Testis (tissue), 2 donors: ENCODE results near the gene MRPL53.

Source experiments
- POLR2A ChIP-seq: fragments of 450-650 bp; IDR thresholded peaks from one replicate; pipeline ENCODE4 v1.6.1; 2017; ENCODE audit warnings: antibody characterized with exemption, mild to moderate bottlenecking, moderate library complexity
- TF ChIP-seq, protein P1 (sequence below), 3 experiments: fragments of 450-650 bp in 2 of 3; fragments of 200-600 bp in 1 of 3; sonication (generic) in 1 of 3; IDR thresholded peaks; one replicate each; pipeline ENCODE4 v1.5.1; 2016 to 2019; ENCODE audit warnings: antibody characterized with exemption in 3 of 3, mild to moderate bottlenecking in 2 of 3, moderate library complexity in 1 of 3

DNA sequence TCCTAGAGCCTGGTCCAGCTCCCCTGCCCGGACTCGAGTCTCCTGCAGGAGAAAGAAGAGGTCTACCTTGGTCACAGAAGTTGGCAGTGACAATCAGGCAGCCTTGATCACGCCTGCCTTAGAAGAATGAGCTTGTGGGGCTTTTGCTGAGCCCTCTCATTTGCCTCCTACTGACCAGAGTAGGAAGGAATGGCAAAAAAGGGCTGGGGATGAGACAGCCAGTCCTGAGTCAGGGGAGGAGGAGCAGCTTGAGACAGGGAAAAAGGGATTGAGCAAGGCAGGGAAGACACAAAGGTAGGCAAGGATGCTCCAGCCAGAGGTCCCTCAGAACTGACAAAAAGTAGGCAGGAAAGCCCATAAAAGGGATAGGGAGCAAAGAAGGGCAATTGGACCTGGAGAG, 44.9 kb downstream of the MRPL53 start:
- TF ChIP-seq, protein P1, sequence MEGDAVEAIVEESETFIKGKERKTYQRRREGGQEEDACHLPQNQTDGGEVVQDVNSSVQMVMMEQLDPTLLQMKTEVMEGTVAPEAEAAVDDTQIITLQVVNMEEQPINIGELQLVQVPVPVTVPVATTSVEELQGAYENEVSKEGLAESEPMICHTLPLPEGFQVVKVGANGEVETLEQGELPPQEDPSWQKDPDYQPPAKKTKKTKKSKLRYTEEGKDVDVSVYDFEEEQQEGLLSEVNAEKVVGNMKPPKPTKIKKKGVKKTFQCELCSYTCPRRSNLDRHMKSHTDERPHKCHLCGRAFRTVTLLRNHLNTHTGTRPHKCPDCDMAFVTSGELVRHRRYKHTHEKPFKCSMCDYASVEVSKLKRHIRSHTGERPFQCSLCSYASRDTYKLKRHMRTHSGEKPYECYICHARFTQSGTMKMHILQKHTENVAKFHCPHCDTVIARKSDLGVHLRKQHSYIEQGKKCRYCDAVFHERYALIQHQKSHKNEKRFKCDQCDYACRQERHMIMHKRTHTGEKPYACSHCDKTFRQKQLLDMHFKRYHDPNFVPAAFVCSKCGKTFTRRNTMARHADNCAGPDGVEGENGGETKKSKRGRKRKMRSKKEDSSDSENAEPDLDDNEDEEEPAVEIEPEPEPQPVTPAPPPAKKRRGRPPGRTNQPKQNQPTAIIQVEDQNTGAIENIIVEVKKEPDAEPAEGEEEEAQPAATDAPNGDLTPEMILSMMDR (IDR thresholded peaks at IDR 0.05): no peak
- no peak for TF ChIP-seq POLR2A
